Activated gamma-delta T cell treated with anti-CD3 and anti-CD28 coated beads, Interleukin-2, amount 50 U/mL, for 16 hours (primary cell): Measurements from ENCODE around the gene SPC25.
"Not testable (repeated sequence)": the region's sequence is repeated elsewhere in the genome, so short reads cannot be mapped to it uniquely, and the experiment has no call there.

Source experiments
- DNase-seq: peaks from one replicate; pipeline ENCODE4 v3.0.0-alpha.2; 2020; ENCODE audit warnings: low read depth

Gene SPC25

DNA sequence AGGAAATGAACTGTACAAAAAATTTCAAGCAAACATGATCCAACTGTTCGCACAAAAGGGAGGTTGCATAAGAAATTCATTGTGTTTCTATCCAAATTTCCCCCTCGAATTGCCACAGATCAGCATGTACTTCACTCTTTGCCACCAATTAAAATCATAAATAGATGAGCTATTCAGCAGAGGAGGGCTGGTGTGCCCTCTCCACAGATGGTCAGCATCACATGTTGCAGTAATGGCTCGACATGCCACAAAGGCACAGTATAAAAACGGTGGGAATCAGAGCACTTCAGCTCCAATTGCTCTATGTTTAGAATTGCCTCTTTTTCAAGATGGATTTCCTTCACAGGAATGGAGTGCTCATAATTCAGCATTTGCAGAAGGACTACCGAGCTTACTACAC lies 10.8 kb upstream of the SPC25 start, which contains the start of gene G6PC2:
Gene G6PC2 (plus strand): TSS at position 289 of the 400 bp plus-strand sequence. CDS start 41 bp downstream, at position 330.
- DNase-seq, result no peak

DNA sequence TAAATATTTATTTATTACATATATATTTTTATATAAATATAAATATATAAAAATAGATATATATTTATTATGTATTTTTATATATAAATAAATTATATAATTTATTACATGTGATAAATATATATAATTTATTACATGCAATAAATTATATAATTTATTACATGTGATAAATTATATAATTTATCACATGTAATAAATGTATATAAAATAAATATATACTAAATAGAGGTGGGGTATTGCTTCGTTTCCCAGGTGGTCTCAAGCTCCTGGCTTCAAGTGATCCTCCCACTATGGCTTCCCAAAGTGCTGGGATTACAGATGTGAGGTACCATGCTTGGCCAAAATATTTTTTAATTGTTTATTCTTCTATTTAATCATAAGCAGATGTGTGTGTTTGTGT lies 7.2 kb upstream of the SPC25 start:
- DNase-seq, result no peak

DNA sequence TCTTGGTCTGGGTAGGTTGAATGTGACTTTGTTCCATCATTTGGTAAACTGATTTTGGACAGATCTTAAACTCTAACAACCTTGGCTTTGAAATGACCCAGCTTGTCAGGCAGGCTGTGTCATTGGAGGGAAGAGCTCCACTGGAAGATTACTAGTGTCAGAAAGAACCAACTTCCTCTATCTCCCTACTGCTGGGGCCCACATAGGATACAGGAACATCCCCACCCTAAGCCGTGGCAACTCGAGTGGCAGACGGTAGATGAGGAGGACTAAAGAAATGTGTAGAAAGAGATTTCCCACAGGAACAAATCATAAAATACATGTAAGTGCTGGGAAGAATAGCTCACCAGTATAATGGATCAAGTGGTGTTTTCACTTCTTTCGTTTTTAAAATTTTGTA lies 6.6 kb upstream of the SPC25 start:
- no peak for DNase-seq

DNA sequence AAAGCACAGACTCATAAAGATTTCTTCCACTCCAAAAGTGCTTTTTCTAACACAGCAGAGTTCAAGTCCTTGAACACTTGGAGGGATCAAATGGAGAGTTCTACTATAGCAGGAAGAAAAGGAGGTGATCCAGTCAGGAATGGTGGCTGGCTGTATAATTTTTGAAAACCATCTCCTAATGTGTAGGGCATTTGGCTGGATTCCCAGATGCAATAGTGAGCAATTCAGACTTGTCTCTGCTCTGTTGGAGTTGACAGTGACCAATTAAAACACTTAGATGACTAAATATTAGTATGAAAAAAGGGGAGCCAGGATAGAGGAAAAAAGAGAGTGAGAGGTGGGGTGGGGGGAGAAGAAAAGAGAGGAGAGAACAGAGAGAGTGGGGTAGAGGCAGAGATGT lies 5.5 kb upstream of the SPC25 start:
- no peak for DNase-seq

DNA sequence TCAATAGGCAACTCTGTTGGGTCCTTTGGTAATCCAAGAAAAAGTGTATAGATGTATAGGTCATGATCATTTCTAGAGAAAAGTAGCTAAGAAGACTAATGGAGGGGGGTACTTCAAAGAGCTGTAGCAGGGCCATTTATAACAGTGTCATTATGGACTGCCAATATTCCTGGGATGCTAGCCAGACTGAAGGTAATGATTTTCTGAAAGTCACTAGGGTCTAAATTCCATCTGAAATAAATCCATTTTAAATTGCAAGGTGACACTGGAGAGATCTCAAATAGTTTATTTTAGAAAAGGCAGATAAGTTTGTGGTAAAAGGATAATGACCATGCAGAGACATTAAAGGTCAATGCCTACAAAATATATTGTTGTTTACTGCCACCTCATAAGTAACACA lies 4.5 kb upstream of the SPC25 start:
- no peak for DNase-seq

DNA sequence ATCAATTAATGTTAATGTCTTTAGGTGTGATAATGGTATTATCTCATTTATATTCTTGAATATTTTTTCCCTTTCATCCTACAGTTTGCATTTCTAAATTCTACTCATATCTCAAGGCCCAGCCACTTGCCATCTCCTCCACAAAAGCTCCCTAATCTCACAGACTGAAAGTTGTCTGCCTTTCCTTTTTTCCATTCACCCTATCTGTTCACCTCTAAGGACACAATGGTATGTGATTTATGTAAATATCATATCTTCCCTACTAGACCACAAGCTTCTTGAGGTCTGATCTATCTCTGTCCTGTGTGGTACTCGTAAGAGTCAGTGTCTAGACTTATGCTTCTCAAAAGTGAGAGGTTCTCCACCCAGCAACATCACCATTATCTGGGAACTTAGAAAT lies 3.9 kb upstream of the SPC25 start:
- DNase-seq, result no peak

DNA sequence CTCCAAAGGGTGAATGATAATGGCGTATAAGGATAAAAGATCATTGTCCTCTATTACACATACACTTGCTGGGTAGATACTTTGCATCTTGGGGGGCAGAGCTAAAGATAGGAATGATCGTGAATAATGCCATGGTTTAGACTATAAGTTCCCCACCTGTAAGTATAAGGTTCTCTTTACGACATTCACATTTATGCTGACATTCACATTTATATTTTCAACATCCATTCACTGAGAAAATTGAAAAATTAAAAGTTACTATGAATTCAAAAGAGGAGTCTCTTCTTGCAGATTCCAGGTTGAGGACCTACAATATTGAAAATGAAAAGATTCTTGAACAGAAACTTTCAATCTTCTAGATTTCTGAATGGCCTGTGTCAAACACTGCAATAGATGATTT lies 2.1 kb upstream of the SPC25 start:
- DNase-seq, result no peak

DNA sequence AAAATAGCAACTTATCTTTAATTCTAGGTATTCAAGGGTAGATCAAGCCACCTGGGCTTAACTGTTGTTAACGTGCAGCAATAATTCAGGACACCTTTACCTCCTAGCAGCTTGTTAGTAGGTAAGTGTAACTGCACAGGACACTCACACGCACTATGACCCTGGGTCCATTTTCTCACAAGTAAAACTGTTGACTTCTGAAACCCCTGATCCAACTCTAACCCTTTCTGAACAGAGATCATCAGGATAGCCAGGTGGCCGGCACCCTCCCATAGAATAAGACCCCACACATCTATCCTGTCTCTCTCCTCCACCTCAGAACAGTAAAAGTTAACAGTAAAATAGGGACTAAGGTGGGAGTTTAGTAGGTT lies 610 bp downstream of the SPC25 start:
- no peak for DNase-seq

DNA sequence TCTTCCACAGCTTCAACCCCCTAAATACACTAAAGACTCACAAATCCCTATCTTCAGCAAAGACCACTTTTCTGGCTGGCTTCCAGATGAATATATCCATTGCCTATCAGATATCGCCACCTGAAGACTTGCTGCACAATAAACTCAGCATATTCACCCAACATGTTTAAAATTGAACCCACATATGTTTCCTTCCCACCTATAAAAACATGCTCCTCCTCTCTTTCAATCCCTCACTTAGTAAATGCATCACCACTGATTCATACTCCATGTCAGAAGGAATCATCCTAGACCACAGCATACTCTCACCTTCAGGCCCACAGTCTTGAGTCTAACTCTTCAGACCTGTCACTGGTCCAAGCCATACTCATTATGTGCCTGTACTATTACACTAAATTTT lies 5.3 kb downstream of the SPC25 start:
- no peak for DNase-seq

DNA sequence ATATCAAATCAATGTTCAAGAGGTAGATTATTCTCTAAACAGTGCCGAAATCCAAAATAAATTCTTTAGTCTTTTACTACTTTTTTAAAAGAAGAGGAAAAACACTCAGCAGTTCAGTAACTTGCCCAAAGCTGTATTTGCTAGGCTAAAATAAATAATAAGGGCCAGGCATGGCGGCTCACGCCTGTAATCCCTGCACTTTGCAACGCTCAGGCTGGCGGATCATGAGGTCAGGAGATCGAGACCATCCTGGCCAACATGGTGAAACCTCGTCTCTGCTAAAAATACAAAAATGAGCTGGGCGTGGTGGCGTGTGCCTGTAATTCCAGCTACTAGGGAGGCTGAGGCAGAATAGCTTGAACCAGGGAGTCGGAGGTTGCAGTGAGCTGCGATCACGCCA lies 8.1 kb downstream of the SPC25 start:
- DNase-seq, result not testable (repeated sequence)

DNA sequence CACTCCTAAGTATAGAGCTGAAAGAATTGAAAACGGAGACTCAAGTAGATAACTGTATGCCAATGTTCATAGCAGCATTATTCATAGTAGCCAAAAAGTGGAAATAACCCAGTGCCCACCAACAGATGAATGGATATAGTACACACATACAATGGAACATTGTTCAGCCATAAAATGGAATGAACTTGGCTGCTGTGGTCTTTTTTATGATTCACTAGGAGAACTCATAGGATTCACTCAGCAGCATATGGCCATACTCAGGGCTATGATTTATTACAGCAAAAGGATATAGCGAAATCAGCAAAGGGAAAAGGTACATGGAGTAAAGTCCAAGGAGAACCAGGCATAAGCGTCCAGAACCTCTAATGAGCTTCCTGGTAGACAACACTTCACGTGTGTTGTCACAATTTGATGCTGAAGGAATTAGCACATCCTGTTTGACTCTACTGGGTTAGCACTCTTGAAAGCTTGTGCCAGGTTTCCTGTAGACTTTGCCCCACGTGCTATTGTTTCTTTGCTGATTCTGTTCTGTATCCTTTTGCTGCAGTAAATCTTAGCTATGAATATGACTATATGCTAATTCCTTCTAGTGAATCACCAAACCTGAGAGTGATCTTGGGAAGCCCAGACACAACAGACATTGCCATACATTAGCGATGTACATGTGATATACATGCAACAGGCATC lies 15.7 kb downstream of the SPC25 start:
- DNase-seq, result no peak

DNA sequence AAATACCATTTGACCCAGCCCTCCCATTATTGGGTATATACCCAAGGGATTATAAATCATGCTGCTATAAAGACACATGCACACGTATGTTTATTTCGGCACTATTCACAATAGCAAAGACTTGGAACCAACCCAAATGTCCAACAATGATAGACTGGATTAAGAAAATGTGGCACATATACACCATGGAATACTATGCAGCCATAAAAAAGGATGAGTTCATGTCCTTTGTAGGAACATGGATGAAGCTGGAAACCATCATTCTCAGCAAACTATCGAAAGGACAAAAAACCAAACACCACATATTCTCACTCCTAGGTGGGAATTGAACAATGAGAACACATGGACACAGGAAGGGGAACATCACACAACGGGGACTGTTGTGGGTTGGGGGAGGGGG lies 19.4 kb downstream of the SPC25 start:
- not testable (repeated sequence) for DNase-seq

DNA sequence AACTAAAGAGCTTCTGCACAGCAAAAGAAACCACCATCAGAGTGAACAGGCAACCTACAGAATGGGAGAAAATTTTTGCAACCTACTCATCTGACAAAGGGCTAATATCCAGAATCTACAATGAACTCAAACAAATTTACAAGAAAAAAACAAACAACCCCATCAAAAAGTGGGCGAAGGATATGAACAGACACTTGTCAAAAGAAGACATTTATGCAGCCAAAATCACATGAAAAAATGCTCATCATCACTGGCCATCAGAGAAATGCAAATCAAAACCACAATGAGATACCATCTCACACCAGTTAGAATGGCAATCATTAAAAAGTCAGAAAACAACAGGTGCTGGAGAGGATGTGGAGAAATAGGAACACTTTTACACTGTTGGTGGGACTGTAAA lies 19.9 kb downstream of the SPC25 start:
- DNase-seq, result not testable (repeated sequence)

DNA sequence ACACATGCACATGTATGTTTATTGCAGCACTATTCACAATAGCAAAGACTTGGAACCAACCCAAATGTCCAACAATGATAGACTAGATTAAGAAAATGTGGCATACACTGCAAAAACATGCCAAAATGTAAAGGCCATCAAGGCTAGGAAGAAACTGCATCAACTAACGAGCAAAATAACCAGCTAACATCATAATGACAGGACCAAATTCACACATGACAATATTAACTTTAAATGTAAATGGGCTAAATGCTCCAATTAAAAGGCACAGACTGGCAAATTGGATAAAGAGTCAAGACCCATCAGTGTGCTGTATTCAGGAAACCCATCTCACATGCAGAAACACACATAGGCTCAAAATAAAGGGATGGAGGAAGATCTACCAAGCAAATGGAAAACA lies 23.1 kb downstream of the SPC25 start:
- DNase-seq, result not testable (repeated sequence)

DNA sequence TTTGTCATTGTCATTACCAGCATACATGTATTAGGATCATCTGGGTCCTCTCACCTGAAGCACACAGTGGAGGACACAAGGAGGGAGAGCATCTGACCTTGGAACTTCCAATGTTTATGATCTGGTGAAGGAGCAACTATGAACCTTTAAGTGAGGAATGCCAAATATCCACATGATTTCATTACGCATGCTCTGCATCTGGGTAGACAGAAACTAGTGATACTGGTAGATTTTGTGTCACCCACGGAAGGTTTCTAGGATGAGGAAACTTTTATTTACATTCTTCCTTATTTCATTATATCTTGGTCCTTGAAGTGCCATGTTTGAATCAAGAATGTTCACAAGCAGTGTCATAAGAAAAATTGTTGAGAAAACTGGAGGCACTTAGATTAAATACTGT lies 32.1 kb downstream of the SPC25 start:
- DNase-seq, result no peak

DNA sequence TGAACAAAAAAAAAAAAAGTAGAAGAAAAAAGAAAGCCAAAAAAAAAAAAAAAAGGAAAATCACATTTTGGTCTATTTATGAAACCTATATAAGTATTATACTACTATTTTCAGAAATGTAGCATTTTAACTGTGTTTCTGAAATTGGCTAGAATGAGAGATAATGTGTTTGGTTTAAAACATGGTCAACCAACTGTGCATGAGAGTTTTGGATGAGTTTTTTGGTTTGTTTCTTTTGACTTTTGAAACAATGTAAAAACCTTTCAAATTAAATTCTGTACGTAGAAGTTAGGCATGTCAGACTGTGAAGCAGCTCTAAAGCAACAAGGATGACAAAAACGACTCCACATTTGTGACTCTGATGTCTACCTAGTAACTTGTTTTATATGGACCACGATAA lies 34.6 kb downstream of the SPC25 start:
- DNase-seq, result no peak

DNA sequence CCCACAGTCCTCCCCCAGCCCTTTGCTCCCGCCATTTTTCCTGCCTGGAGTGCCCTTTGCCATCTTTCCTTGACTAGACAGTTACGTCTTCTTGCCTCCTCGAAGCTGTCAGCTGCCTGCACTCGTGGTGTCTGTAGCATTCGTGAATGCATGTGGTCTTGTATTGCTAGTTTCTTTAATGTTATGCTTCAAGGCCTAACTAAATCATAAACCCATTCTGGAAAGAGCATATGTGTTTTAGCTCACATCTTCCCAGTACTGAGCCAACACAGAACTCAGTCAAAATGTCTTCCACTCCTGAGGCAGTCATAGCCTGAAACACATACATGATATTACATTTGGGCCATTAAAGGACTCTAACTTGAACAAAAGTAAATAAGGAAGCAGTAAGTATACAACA lies 35.6 kb downstream of the SPC25 start:
- DNase-seq, result no peak

DNA sequence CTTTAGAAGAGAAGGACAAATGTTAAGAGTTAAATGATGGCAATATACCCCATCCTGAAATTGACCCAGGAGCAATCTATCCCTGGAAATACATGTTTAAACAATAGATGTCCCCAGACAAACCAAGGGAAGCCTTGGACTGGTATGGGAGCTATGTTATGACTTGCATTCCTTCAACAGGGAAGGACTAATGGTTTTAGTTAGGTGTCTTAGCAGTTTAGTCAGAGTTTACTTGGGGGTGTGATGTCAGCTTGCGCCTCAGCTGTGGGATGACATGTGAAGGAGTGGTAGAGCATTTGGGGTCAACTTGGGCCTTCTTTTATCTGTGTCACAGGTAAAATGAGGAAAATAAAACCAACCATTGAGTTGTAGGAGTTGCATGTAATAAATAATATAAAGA lies 36.8 kb downstream of the SPC25 start:
- DNase-seq, result no peak

DNA sequence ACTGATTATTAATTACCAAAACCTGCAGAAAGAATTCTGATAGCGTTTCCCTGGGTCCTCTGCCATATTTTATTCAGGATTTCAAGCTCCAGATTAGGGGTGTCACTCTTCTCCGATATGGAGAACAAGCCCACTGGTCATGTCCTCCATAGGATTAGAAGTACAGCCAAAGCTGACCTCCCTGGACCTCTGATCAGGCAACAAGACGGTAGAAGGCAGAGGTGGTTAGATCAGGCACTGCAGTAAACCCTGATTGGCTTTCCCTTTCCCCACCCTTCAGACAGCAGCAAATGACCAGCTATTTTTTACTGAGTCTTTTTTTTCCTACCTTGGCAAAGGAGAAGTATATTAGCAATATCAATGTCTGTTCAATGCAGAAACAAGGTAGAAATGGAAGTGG lies 37.7 kb downstream of the SPC25 start:
- no peak for DNase-seq

DNA sequence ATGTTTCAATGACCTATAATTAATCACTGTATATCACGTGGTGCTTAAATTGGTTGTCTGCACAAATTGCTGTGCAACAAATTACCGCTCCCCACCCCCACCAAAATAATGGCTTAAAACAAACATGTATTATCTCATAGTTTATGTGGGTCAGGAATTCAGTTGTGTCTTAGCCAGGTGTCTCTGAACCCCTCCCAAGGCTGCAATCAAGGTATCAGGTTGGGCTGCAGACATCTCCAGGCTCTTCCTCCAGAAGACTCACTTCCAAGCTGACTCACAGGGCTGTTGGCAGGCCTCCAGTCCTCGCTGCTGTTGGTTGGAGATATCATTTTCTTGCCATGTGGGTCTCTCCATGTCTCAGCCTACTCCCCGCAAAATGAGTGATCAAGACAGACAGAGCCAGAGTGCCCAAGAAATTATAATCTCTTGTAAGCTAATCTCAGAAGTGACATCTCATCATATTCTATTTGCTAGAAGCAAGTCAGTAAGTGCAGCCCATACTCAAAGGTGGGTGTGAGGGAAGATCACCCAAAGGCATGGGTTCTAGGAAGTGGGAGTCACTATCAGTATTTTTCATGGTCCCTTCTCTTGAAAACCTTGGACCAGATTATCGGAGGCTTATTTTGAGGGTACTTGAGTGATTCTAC lies 38.4 kb downstream of the SPC25 start:
- DNase-seq, result no peak

DNA sequence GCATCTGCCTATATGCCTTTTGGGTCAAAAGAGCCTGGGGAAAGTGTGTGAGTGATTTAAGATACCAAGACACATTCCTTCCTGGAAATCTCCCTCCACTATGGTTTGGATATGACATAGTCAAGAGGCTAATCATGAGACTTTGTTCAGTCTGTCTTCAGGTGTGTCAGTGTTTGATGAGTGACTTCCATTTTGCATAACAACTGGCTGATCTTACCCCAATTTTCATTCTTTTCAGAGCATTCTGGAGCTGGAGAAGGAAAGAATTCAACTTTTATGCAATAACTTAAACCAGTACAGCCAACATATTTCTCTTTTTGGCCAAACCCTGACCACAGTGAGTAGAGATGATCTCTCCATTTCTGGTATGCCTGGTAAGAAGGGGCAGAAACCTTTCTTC lies 39.4 kb downstream of the SPC25 start:
- DNase-seq, result no peak

DNA sequence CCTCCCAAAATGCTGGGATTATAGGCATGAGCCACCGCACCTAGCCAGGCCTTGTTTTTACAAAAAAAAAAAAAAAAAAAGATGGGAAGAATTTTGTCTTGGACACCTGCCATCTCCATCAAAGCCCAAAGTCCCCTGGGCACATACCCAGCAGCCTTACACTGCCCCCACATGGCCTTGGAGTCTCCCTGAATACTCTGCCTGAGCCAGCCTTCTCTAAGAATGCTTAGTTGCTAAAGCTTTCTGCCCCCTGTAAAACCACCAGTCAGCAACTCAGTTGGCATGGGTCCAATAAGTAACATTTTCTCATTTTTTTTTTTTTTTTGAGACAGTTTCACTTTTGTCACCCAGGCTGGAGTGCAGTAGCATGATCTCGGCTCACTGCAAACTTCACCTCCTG lies 40.6 kb downstream of the SPC25 start:
- DNase-seq, result no peak

DNA sequence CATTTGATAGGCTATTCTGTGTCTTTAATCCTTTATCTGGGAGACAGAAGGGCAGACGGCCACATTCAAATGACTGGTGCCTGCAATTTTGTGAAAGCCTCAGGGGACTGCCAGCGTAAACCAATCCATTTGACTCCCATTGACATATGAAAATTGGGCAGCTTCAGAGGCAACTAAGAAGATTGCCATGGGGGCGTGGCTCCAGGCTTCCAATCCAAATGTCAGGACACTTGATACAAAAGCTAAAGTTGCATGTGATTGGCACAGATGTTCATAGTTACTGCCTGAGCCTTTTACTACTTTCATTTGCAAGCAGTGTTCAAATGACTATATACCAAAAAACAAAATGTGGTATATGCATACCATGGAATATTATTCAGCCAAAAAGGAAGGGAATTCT lies 42.0 kb downstream of the SPC25 start:
- no peak for DNase-seq

DNA sequence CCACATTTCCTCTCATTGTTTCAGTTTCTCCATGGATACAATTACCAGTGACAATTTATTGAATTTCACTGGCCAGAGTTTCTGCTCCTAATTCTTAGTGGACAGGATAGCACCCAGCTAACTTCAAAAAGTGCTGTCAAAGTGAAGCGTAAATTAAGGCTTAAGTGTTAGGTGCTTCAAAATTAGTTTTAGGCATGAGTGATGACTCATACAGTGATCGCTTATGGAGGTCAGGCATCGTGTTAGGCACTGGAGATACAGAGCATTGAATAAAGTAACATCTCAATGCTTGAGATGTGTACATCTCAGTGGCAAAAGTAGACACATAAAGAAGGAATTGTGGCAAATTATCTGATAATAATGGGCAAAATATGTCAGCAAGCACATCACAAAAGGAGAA lies 47.0 kb downstream of the SPC25 start:
- DNase-seq, result no peak
